Cardiac muscle cell (in vitro differentiated cells and primary cell): ENCODE data around the gene ZNF821. TPM values are rescaled to one million over a fixed set of nuclear protein-coding genes. Genes with fewer than 3 reads are reported as not detected.
"Not testable (repeated sequence)": the region's sequence is repeated elsewhere in the genome, so short reads cannot be mapped to it uniquely, and the experiment has no call there.

Source experiments
- DNase-seq, 2 donors: peaks; one replicate each; pipeline versions ENCODE4 v3.0.0 to v3.0.0-alpha.2; 2010 to 2017; ENCODE audit warnings: low read depth in 1 of 2, low spot score in 1 of 2
- H3K27ac ChIP-seq: fragments of 200-600 bp; sonication (generic); 2 replicates; pipeline ENCODE4 v1.5.1; 2016
- H3K27me3 ChIP-seq: fragments of 200-600 bp; sonication (generic); 2 replicates; pipeline ENCODE4 v1.6.0; 2016; ENCODE audit warnings: control low read depth
- H3K36me3 ChIP-seq: fragments of 200-600 bp; sonication (generic); 2 replicates; pipeline ENCODE4 v1.5.1; 2016; ENCODE audit warnings: control low read depth
- H3K4me1 ChIP-seq: fragments of 200-600 bp; sonication (generic); 2 replicates; pipeline ENCODE4 v1.8.1; 2017; ENCODE audit warnings: low read depth, mild to moderate bottlenecking, mixed run types
- H3K4me3 ChIP-seq: fragments of 200-600 bp; sonication (generic); 2 replicates; pipeline ENCODE4 v1.5.1; 2016; ENCODE audit warnings: mild to moderate bottlenecking
- H3K9me3 ChIP-seq: fragments of 200-600 bp; sonication (generic); 2 replicates; pipeline ENCODE4 v1.5.1; 2017; ENCODE audit warnings: low read depth, mild to moderate bottlenecking, control low read depth
- CTCF ChIP-seq: IDR thresholded peaks from 2 replicates; pipeline ENCODE4 v1.5.1; 2012; ENCODE audit warnings: low read depth, mild to moderate bottlenecking, low read length
- polyA plus RNA-seq: library from polyadenylated mRNA; unstranded; fragments of >200 nt; fragmentation: Nextera tagmentation; extraction: Ambion mirVana; gene quantifications from 2 replicates; pipeline ENCODE4 v1.2.1, GENCODE V29; 2016
- total RNA-seq: library from RNA; depleted of rRNA; stranded (reverse); fragments of >200 nt; gene quantifications from 2 replicates; pipeline ENCODE4 v1.2.3, GENCODE V29; 2016

Gene ZNF821
- total and polyA plus RNA-seq, 2 experiments from 2014 or later, result 19.6 to 24.9 TPM

GRCh38 chr16:71914802-71915201 is 30.8 kb upstream of the ZNF821 start:
- H3K27me3 ChIP-seq, result no peaks in the 10 kb centered on the region
- H3K9me3 ChIP-seq, result no peaks in the 10 kb centered on the region
- H3K4me1 ChIP-seq, result no peaks in the 10 kb centered on the region
- peak overlapping the region; percentile 17 for H3K27ac ChIP-seq
- peaks cover 38% of the 10 kb centered on the region for H3K36me3 ChIP-seq
- no peak overlapping the region for H3K4me3 ChIP-seq
- DNase-seq, result no peak
- no peak for TF ChIP-seq CTCF

GRCh38 chr16:71912534-71913275 is 28.7 kb upstream of the ZNF821 start:
- H3K27ac ChIP-seq, result no peak overlapping the region
- no peak for TF ChIP-seq CTCF
- peaks cover 22% of the 10 kb centered on the region for H3K36me3 ChIP-seq
- no peaks in the 10 kb centered on the region for H3K27me3 ChIP-seq
- DNase-seq, result no peak
- H3K9me3 ChIP-seq, result no peaks in the 10 kb centered on the region
- no peak overlapping the region for H3K4me3 ChIP-seq
- no peaks in the 10 kb centered on the region for H3K4me1 ChIP-seq

GRCh38 chr16:71911121-71911520 is 27.1 kb upstream of the ZNF821 start:
- peaks cover 8% of the 10 kb centered on the region for H3K36me3 ChIP-seq
- no peak for TF ChIP-seq CTCF
- H3K4me1 ChIP-seq, result no peaks in the 10 kb centered on the region
- no peaks in the 10 kb centered on the region for H3K9me3 ChIP-seq
- no peaks in the 10 kb centered on the region for H3K27me3 ChIP-seq
- H3K4me3 ChIP-seq, result no peak overlapping the region
- H3K27ac ChIP-seq, result peak overlapping the region; percentile 46
- DNase-seq, result no peak

GRCh38 chr16:71905765-71906164 is 21.8 kb upstream of the ZNF821 start:
- not testable (repeated sequence) for DNase-seq, H3K4me3 ChIP-seq, H3K9me3 ChIP-seq, H3K27ac ChIP-seq, H3K27me3 ChIP-seq, H3K36me3 ChIP-seq, H3K4me1 ChIP-seq

- no peak for DNase-seq
- no peak for TF ChIP-seq CTCF
- no peaks in the 10 kb centered on the region for H3K27me3 ChIP-seq
- H3K27ac ChIP-seq, result no peak overlapping the region
- H3K9me3 ChIP-seq, result no peaks in the 10 kb centered on the region
- no peak overlapping the region for H3K4me3 ChIP-seq
- H3K36me3 ChIP-seq, result no peaks in the 10 kb centered on the region
- peaks cover 2% of the 10 kb centered on the region for H3K4me1 ChIP-seq
Observed at GRCh38 chr16:71904239-71904638, 20.3 kb upstream of the ZNF821 start.

GRCh38 chr16:71903608-71904007 is 19.6 kb upstream of the ZNF821 start:
- Histone ChIP-seq H3K9me3 (no peaks in the 10 kb centered on the region), H3K27ac (no peak overlapping the region), H3K4me1 (peaks cover 2% of the 10 kb centered on the region), H3K4me3 (no peak overlapping the region), H3K27me3 (no peaks in the 10 kb centered on the region), H3K36me3 (no peaks in the 10 kb centered on the region)
- TF ChIP-seq CTCF, result no peak
- no peak for DNase-seq
